SJSA1 (cell line): ENCODE measurements around the gene ACSM3. TPM values are rescaled to one million over a fixed set of nuclear protein-coding genes. Genes with fewer than 3 reads are reported as not detected.
"Not testable (repeated sequence)": the region's sequence is repeated elsewhere in the genome, so short reads cannot be mapped to it uniquely, and the experiment has no call there.

Experiments used
- DNase-seq, 2 experiments: peaks; one replicate each; pipeline ENCODE4 v3.0.0-alpha.2; 2015 to 2020; ENCODE audit warnings: low spot score in 2 of 2, low read depth in 1 of 2
- H3K27ac ChIP-seq: fragments of 250-450 bp; sonication (Bioruptor Pico); 2 replicates; pipeline ENCODE4 v1.5.1; 2020; ENCODE audit warnings: mild to moderate bottlenecking, moderate library complexity
- H3K27me3 ChIP-seq: fragments of 250-450 bp; sonication (Bioruptor Pico); replicated peaks from 2 replicates; pipeline ENCODE4 v1.5.1; 2020; ENCODE audit warnings: mild to moderate bottlenecking, moderate library complexity
- H3K36me3 ChIP-seq: fragments of 250-450 bp; sonication (Bioruptor Pico); 2 replicates; pipeline ENCODE4 v1.5.1; 2020; ENCODE audit warnings: mild to moderate bottlenecking
- H3K4me1 ChIP-seq: fragments of 250-450 bp; sonication (Bioruptor Pico); replicated peaks from 2 replicates; pipeline ENCODE4 v1.6.1; 2021; ENCODE audit warnings: mild to moderate bottlenecking
- H3K4me3 ChIP-seq: fragments of 250-450 bp; sonication (Bioruptor Pico); 2 replicates; pipeline ENCODE4 v1.5.1; 2020; ENCODE audit warnings: mild to moderate bottlenecking
- H3K9me3 ChIP-seq: fragments of 250-450 bp; sonication (Bioruptor Pico); replicated peaks from 2 replicates; pipeline ENCODE4 v1.5.1; 2020; ENCODE audit warnings: mild to moderate bottlenecking
- total RNA-seq: library from RNA; depleted of rRNA; stranded (reverse); fragments of >200 nt; shearing (Covaris generic); gene quantifications from 2 replicates; pipeline ENCODE4 v1.2.3, GENCODE V29; 2014

Gene ACSM3
- total RNA-seq, 1 experiment from 2014 or later, result 0.18 TPM

DNA sequence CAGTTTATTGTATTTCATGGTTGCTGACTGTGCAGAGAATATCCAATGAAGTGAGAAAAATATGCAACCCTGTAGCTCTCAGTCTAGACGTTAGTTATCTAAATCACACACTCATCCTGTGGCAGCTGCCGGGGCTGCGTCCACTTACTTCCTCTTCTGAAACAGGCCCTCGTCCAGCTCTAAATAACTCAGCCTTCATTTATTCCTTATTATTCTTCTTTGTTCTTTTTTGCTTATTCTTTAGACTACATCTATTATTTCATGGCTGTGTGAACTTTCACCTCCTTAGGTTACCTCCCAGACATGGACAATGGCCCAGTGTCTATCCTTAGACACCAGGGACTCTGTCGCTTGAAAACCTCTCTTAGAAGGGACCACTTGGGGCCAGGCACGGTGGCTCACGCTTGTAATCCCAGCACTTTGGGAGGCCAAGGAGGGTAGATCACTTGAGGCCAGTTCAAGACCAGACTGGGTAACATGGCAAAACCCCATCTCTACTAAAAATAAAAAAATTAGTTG is 18.8 kb upstream of the ACSM3 start:
- H3K27ac ChIP-seq, result no peak overlapping the region
- H3K36me3 ChIP-seq, result peaks cover 7% of the 10 kb centered on the region
- no peaks in the 10 kb centered on the region for H3K9me3 ChIP-seq
- H3K4me1 ChIP-seq, result peaks cover 6% of the 10 kb centered on the region
- no peak for DNase-seq
- H3K4me3 ChIP-seq, result no peak overlapping the region
- H3K27me3 ChIP-seq, result no peaks in the 10 kb centered on the region

DNA sequence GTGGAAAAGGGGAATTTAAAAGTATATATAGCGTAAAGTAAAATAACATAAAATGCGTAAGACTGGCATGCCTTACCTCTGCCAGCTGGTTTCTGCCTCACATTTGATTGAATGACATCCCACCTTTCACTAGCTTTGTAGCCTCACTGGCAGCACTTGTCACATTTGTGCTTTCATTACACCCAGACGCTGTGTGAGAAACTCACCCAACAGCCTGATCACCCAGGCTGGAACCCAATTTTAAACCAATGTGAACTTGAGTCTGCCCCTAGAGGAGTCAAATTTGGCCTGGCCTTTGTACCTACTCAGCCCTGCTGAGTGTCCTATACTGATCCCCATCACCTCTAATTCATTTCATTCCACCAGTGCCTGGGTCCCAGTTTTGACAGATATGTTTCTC is 17.4 kb upstream of the ACSM3 start:
- Histone ChIP-seq H3K36me3 (peaks cover 2% of the 10 kb centered on the region), H3K4me1 (no peaks in the 10 kb centered on the region), H3K27ac (no peak overlapping the region), H3K4me3 (no peak overlapping the region), H3K9me3 (no peaks in the 10 kb centered on the region), H3K27me3 (no peaks in the 10 kb centered on the region; the same call in 1 of the 2 replicates)
- no peak for DNase-seq

DNA sequence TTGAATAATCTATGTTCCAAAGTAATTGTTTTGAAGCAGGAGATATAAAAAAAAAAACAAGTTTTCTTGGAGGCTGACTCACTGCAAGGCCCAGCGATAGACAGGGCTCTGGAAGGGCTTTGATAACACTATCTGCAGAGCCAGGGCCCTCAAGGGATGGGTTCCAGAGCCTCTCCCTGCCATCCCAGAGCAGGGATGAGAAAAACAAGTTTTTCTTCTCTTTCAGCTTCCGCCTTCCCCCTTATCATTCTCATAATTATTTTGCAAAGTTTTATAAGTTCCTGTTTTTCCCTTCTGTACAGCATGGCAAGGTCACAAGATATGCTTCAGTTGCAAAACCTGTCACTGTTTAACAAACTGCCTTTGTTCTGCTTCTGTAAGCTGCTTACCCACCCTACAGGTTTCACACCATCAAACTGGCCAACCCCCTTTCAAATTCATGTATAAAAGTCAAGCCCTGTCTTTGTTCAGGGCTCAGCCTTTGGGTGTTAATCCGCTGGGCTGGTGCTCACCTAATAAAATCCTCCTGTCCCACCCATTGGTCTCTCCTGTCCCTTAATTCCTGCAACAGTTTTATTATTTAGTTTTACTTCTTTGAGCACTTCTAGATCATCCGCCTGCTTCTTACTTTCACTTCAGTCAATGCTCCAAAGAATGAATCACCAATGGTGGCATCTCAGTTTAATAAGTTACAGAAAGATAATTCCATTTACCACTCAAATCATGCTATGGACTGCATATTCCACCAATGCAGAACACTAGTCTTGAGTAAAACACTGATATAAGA is 16.6 kb upstream of the ACSM3 start:
- H3K9me3 ChIP-seq, result no peaks in the 10 kb centered on the region
- no peaks in the 10 kb centered on the region for H3K4me1 ChIP-seq
- DNase-seq, result no peak
- H3K36me3 ChIP-seq, result no peaks in the 10 kb centered on the region
- H3K27ac ChIP-seq, result no peak overlapping the region
- H3K4me3 ChIP-seq, result no peak overlapping the region
- peaks cover 2% of the 10 kb centered on the region; the same call in 1 of the 2 replicates for H3K27me3 ChIP-seq

DNA sequence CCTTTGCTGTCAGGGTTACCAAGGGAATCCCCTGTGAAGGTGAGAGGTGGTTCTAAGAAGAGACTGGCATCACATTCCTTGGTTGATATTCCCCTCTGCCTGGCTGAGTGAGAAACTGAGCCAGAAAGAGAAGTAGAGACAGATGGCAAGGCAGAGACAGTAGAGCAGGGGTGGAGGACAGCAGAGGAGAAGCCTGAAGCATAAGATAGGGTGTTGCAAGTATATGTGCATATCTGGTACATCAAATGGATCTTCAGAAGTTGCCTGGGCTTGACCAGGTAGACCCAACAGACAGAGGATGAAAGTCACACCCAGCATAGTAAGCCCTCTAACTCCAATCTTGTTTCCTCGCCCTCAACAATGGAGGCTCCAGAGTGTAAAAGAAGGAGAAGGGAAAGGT is 14.3 kb upstream of the ACSM3 start:
- Histone ChIP-seq H3K9me3 (no peaks in the 10 kb centered on the region), H3K27ac (no peak overlapping the region), H3K36me3 (no peaks in the 10 kb centered on the region), H3K4me1 (no peaks in the 10 kb centered on the region), H3K4me3 (no peak overlapping the region), H3K27me3 (peaks cover 11% of the 10 kb centered on the region; the same call in 1 of the 2 replicates)
- DNase-seq, result no peak

DNA sequence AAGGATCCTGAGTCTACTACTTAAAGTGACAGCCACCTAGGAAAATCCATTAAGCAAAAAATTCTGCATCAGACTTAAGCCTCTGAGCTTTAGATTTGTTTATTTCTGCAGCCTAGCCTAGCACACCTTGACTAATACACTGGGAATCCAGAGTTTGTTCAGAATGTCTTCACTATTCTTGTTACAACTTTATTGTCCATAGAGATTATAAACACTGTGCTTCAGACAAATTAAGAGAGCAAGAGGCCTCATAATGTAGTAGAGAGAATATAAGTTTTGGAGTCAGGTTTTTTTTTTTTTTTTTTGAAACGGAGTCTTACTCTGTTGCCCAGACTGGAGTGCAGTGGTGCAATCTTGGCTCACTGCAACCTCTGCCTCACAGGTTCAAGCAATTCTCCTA is 13.3 kb upstream of the ACSM3 start:
- Histone ChIP-seq H3K4me3 (no peak overlapping the region), H3K4me1 (no peaks in the 10 kb centered on the region), H3K36me3 (no peaks in the 10 kb centered on the region), H3K27ac (no peak overlapping the region), H3K9me3 (no peaks in the 10 kb centered on the region), H3K27me3 (peaks cover 11% of the 10 kb centered on the region; the same call in 1 of the 2 replicates)
- no peak for DNase-seq

DNA sequence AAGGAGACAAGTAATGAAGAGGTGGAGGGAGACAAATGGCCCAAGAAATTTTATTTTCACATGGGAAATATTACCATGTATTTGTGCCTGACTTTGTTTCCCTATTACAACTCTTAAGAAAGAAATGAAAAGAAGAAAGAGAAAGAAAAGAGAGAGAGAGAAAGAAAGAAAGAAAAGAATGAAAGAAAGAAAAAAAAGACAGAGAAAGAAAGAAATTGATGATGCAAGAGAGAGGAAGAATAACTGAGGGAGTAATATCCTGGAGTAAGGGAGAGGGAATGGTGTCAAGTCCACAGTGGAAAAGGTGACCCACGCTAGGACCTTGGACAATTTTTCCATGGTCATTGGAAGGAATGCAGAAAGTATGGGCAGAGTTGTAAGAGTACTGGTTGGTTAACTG is 10.1 kb upstream of the ACSM3 start:
- H3K27me3 ChIP-seq, result peaks cover 11% of the 10 kb centered on the region; the same call in 1 of the 2 replicates
- H3K4me1 ChIP-seq, result no peaks in the 10 kb centered on the region
- no peaks in the 10 kb centered on the region for H3K36me3 ChIP-seq
- no peaks in the 10 kb centered on the region for H3K9me3 ChIP-seq
- H3K27ac ChIP-seq, result no peak overlapping the region
- DNase-seq, result no peak
- no peak overlapping the region for H3K4me3 ChIP-seq

DNA sequence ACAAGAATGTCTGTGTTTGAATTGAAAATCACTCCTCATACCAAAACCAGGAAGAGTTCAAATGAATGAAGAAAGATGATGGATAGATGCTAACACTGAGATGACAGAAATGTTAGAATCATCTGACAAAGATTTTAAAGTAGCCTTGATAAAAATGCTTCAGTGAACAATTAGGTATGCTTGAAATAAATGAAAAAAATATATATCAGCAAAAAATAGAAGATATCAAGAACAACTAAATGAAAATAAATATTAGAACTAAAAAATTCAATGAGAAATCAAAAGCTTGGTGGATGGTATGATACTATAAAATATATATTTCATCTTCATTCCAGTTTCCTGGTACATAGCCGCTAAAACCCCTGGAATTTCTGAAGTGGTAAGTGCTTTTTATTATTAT is 8.6 kb upstream of the ACSM3 start:
- Histone ChIP-seq H3K27ac (no peak overlapping the region), H3K36me3 (no peaks in the 10 kb centered on the region), H3K9me3 (no peaks in the 10 kb centered on the region), H3K4me3 (no peak overlapping the region), H3K4me1 (no peaks in the 10 kb centered on the region), H3K27me3 (peaks cover 11% of the 10 kb centered on the region; the same call in 1 of the 2 replicates)
- no peak for DNase-seq

DNA sequence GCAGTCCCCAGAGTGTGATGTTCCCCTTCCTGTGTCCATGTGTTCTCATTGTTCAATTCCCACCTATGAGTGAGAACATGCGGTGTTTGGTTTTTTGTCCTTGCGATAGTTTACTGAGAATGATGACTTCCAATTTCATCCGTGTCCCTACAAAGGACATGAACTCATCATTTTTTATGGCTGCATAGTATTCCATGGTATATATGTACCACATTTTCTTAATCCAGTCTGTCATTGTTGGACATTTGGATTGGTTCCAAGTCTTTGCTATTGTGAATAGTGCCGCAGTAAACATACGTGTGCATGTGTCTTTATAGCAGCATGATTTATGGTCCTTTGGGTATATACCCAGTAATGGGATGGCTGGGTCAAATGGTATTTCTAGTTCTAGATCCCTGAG is 8.0 kb upstream of the ACSM3 start:
- not testable (repeated sequence) for H3K4me3 ChIP-seq, H3K36me3 ChIP-seq, H3K27ac ChIP-seq, H3K9me3 ChIP-seq, H3K4me1 ChIP-seq, DNase-seq
- peaks cover 11% of the 10 kb centered on the region; the same call in 1 of the 2 replicates for H3K27me3 ChIP-seq

DNA sequence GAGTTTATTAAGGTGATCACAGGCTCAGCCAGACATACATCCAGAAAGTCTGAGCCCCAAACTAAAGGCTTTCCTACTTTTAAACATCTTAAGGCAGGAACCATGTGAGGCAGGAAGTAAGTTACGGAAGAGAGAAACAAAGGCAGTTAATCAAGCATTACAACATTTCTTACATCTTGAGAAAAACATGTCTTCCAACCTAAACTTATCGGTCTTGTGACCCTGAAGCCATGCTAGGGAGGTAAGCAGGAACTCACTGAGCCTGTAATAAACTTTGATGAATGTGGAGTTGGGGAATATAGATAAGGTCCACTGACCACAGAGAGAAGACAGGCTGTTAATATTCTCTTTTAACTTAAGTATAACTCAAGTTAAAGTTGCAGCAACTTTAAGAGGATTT is 3.5 kb upstream of the ACSM3 start:
- Histone ChIP-seq H3K9me3 (0 out of 2 replicates have a peak, but pooled peaks cover 2% of the 10 kb centered on the region), H3K27ac (no peak overlapping the region), H3K36me3 (no peaks in the 10 kb centered on the region), H3K4me1 (peaks cover 7% of the 10 kb centered on the region), H3K27me3 (no peaks in the 10 kb centered on the region), H3K4me3 (no peak overlapping the region)
- no peak for DNase-seq

DNA sequence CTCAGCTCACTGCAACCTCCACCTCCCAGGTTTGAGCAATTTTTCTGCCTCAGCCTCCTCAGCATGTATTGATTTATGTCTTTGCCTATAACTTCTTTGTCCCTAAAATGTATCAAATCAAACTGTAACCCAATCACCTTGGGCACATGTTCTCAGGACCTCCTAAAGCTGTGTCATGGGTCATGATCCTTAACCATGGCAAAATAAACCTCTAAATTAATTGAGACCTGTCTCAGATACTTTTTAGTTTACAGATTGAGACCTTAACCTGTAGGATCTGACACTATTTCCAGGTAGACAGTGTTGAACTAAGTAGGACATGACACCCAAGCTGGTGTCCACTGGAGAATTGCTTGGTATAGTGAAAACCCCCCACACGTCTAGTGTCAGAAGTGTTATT is 2.6 kb upstream of the ACSM3 start:
- Histone ChIP-seq H3K9me3 (0 out of 2 replicates have a peak, but pooled peaks cover 2% of the 10 kb centered on the region), H3K36me3 (no peaks in the 10 kb centered on the region), H3K27ac (no peak overlapping the region), H3K4me3 (no peak overlapping the region), H3K27me3 (no peaks in the 10 kb centered on the region), H3K4me1 (peaks cover 7% of the 10 kb centered on the region)
- no peak for DNase-seq

DNA sequence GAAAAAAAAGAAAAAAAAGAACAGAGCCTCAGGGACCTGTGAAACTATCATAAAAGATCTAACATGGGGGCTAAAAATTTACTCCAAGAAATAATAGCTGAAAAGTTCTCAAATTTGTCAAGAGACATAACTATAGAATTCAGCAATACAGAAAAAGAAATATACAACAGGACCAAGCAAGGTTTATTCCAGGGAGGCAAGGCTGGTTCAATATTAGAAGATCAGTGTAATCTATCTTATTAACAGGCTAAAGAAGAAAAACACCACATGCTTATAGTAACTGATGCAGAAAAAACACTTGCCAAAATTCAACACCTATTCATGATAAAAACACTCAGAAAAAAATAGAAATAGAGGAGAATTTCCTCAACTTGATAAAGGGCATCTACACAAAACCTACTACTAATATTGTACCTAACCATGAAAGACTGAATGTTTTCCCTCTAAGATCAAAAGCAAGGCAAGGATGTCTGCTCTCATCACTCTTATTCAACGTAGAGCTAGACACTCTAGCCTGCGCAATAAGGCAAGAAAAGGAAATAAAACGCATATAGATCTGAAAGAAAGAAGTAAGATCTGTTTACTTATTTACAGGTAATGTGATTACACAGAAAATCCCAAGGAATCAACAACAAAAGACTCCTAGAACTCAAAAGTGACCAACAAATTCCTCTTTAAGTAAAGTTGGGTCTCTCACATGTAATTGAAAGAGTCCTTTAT is 1.2 kb upstream of the ACSM3 start:
- Histone ChIP-seq H3K27ac (no peak overlapping the region), H3K4me1 (peaks cover 7% of the 10 kb centered on the region), H3K27me3 (no peaks in the 10 kb centered on the region), H3K9me3 (0 out of 2 replicates have a peak, but pooled peaks cover 2% of the 10 kb centered on the region), H3K36me3 (no peaks in the 10 kb centered on the region), H3K4me3 (no peak overlapping the region)
- DNase-seq, result no peak

DNA sequence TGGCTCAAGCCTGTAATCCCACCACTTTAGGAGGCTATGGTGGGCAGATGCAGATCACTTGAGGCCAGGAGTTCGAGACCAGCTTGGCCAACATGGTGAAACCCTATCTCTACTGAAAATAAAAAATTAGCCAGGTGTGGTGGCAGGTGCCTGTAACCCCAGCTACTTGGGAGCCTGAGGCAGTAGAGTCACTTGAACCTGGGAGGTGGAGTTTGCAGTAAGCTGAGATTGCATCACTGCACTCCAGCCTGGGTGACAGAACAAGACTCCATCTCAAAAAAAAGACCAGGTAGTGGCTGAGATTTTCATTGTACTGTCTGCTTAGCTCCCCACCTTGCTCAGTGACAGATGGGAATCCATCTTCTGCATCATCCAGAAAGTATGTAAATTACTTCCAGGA is 634 bp downstream of the ACSM3 start:
- not testable (repeated sequence) for H3K36me3 ChIP-seq, H3K27ac ChIP-seq, DNase-seq, H3K27me3 ChIP-seq, H3K4me3 ChIP-seq, H3K4me1 ChIP-seq, H3K9me3 ChIP-seq

DNA sequence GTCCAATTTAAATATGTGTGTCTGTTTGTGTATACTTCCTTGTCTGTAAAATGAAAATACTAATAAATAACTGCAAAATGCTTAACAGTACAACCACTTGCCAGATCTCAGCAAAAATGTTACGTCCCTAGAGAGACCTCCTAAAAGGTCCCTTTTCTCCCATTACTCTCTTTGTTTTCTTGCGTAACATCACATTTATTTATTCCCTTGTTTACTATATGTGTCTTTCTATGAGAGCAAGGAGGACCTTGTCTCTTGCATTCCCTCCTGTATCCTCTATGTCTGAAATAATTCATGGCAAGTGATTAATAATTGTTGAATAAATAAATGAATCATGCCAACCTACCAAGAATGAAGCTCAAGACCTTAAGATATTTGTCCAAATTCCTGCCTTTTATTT is 1.9 kb downstream of the ACSM3 start:
- no peak overlapping the region for H3K27ac ChIP-seq
- DNase-seq, result no peak
- 0 out of 2 replicates have a peak, but pooled peaks cover 2% of the 10 kb centered on the region for H3K9me3 ChIP-seq
- H3K27me3 ChIP-seq, result 0 out of 2 replicates have a peak, but pooled peaks cover 4% of the 10 kb centered on the region
- H3K36me3 ChIP-seq, result no peaks in the 10 kb centered on the region
- peaks cover 7% of the 10 kb centered on the region for H3K4me1 ChIP-seq
- H3K4me3 ChIP-seq, result no peak overlapping the region

DNA sequence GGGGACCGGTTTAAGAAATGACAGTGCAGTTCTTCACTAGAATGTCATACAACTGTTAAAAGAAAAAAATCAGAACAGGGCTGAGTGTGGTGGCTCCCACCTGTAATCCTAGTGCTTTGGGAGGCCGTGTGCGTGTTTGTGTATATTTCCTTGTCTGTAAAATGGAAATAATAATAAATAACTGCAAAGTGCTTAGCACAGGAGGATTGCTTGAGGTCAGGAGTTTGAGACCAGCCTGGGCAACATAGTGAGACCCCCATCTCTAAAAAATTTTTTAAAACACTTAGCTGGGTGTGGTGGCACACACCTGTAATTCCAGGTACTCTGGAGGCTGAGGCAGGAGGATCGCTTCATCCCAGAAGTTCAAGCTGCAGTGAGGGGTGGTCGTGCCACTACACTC is 2.5 kb downstream of the ACSM3 start:
- 0 out of 2 replicates have a peak, but pooled peaks cover 2% of the 10 kb centered on the region for H3K9me3 ChIP-seq
- no peak overlapping the region for H3K27ac ChIP-seq
- no peaks in the 10 kb centered on the region for H3K36me3 ChIP-seq
- 0 out of 2 replicates have a peak, but pooled peaks cover 4% of the 10 kb centered on the region for H3K27me3 ChIP-seq
- no peak overlapping the region for H3K4me3 ChIP-seq
- peaks cover 7% of the 10 kb centered on the region for H3K4me1 ChIP-seq
- DNase-seq, result no peak
